Brain microvascular endothelial cell (primary cell): ENCODE results near the gene SYNE1.

Experiments
- DNase-seq: peaks from one replicate; pipeline ENCODE4 v3.0.0-alpha.2; 2020
- H3K27ac ChIP-seq: fragments of 250-450 bp; sonication (Bioruptor Pico); 2 replicates; pipeline ENCODE4 v1.5.1; 2020; ENCODE audit warnings: mild to moderate bottlenecking, moderate library complexity
- H3K27me3 ChIP-seq: fragments of 250-450 bp; sonication (Bioruptor Pico); replicated peaks from 2 replicates; pipeline ENCODE4 v1.5.1; 2020; ENCODE audit warnings: mild to moderate bottlenecking
- H3K36me3 ChIP-seq: fragments of 250-450 bp; sonication (Bioruptor Pico); replicated peaks from 2 replicates; pipeline ENCODE4 v1.5.1; 2020; ENCODE audit warnings: mild to moderate bottlenecking
- H3K4me3 ChIP-seq: 2 replicates; pipeline ENCODE4 v1.5.1; 2011; ENCODE audit warnings: low read depth, mild to moderate bottlenecking, control low read depth, low read length, moderate library complexity
- in situ Hi-C: cut with HindIII; loops from 2 replicates; pipeline ENCODE4 v1.10.0; 2017; ENCODE audit warnings: low sequenced_read_pairs, low pct_ligation_motif_present
- TF ChIP-seq, protein P1 (sequence below): IDR thresholded peaks from 2 replicates; pipeline ENCODE4 v1.5.1; 2011; ENCODE audit warnings: low read depth, mild to moderate bottlenecking, moderate library complexity, low read length, control low read depth, inconsistent platforms; ENCODE audit errors: missing control alignments

Gene SYNE1

DNA sequence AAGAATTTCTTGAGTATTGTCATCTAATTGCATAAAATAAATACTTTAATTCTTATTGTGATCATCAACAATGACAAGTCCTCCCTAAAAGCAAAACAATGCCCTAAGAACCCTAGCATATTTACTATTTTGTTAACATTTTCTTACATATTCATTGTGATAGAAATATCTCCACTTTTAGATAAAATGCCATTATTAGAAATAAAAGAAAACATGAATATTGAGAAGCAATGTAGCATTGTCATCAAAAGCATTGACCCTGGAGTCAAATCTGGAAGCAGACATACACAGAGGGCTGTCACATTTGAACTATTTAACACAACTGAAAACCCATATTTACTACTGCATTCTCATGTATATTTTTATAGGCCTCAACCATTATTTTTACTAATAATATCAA is 257.7 kb downstream of the SYNE1 start:
- Histone ChIP-seq H3K36me3 (peaks cover 9% of the 10 kb centered on the region), H3K27ac (peak overlapping the region; percentile 89), H3K27me3 (no peaks in the 10 kb centered on the region), H3K4me3 (peak overlapping the region; percentile 80)
- no peak for DNase-seq
- in situ Hi-C loops = no loop called here
- TF ChIP-seq, protein P1, sequence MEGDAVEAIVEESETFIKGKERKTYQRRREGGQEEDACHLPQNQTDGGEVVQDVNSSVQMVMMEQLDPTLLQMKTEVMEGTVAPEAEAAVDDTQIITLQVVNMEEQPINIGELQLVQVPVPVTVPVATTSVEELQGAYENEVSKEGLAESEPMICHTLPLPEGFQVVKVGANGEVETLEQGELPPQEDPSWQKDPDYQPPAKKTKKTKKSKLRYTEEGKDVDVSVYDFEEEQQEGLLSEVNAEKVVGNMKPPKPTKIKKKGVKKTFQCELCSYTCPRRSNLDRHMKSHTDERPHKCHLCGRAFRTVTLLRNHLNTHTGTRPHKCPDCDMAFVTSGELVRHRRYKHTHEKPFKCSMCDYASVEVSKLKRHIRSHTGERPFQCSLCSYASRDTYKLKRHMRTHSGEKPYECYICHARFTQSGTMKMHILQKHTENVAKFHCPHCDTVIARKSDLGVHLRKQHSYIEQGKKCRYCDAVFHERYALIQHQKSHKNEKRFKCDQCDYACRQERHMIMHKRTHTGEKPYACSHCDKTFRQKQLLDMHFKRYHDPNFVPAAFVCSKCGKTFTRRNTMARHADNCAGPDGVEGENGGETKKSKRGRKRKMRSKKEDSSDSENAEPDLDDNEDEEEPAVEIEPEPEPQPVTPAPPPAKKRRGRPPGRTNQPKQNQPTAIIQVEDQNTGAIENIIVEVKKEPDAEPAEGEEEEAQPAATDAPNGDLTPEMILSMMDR = no peak

DNA sequence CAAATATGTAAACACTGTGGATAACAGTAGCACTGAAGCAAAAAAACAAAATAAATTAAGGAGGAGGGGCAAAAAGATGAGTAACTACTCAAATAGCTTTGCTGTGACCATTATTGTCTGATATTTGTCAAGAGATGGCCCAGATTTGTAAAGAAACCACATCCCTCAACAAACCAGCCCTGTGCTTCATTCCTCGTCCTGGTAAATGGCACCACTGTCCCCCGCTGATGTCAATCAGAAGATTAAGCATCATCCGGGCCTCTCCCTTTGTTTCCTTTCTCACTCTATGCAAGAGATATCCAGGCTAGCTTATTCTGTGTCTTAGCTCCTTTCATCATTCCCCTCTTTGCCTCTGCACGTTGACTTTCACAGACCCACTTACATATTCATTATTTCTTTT is 259.0 kb downstream of the SYNE1 start:
- Histone ChIP-seq H3K4me3 (peak overlapping the region; percentile 21), H3K27ac (peak overlapping the region; percentile 38), H3K27me3 (no peaks in the 10 kb centered on the region), H3K36me3 (peaks cover 11% of the 10 kb centered on the region)
- in situ Hi-C loops = no loop called here
- DNase-seq = peak; percentile 44
- TF ChIP-seq, protein P1 = no peak

DNA sequence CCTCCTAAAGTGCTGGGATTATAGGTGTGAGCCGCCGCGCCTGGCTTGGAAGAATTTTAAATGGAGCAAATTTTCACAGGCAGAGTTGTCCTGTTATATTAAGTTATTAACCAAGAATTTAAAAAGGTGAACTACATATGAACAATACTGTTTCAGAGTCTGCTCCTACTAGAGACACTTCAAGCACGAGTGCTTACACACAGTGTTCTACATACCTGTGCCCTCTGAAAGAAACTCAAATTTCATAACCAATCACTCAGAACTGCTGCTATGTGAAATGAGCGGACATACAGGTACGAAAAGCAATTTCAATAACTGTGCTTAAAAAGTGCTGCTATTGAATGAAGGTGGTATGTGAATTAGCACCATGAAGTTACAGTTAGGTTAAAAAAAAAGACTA is 262.0 kb downstream of the SYNE1 start:
- no peak for DNase-seq
- in situ Hi-C loops = no loop called here
- Histone ChIP-seq H3K27me3 (no peaks in the 10 kb centered on the region), H3K27ac (no peak overlapping the region), H3K4me3 (no peak overlapping the region), H3K36me3 (peaks cover 22% of the 10 kb centered on the region)
- TF ChIP-seq, protein P1 = no peak

DNA sequence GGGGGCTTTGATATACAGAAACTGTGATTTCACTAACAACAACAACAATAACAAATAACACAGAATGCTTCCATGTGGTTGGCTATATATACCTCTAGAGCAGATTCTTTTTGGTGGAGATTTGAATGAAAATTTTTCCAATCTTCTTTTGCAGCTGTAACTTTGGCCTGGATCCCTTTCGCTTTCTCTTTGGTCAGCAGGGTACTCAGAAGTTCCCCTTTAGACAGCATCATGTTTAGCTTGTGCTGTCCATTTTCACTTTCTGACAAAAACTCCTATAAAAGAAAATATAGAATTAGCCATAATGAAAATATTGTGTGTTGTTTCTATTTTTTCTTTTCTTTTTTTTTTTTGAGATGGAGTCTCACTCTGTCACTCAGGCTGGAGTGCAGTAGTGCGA is 264.2 kb downstream of the SYNE1 start:
- peaks cover 29% of the 10 kb centered on the region for H3K36me3 ChIP-seq
- no peak overlapping the region for H3K4me3 ChIP-seq
- in situ Hi-C loops = no loop called here
- no peaks in the 10 kb centered on the region for H3K27me3 ChIP-seq
- TF ChIP-seq, protein P1 = no peak
- H3K27ac ChIP-seq = no peak overlapping the region
- DNase-seq = no peak

DNA sequence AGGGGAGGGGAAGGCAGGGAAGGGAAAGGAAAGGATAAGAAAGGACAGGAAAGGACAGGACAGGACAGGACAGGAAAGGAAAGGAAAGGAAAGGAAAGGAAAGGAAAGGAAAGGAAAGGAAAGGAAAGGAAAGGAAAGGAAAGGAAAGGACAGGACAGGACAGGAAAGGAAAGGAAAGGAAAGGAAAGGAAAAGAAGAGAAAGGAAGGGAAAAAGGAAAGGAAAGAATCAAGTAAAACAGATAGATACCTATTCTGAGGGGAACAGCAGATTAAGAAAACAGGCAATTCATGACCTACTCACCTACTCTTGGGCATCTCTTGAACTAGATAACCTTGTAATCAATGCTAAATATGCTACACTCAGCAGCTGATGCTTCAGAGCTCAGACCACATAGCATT is 265.4 kb downstream of the SYNE1 start:
- Histone ChIP-seq H3K27me3 (no peaks in the 10 kb centered on the region), H3K4me3 (no peak overlapping the region), H3K36me3 (peaks cover 34% of the 10 kb centered on the region), H3K27ac (no peak overlapping the region)
- TF ChIP-seq, protein P1 = no peak
- in situ Hi-C loops = no loop called here
- no peak for DNase-seq
